K562 (cell line): ENCODE results near the gene CAPN2. TPM values are rescaled to one million over a fixed set of nuclear protein-coding genes. Genes with fewer than 3 reads are reported as not detected.
A peak's percentile ranks its signal among the peaks of the same experiment; 100 is the strongest.

Source experiments
- ARID1B ChIP-seq: fragments of 450-650 bp; IDR thresholded peaks from 2 replicates; pipeline ENCODE4 v1.6.1; 2016; ENCODE audit warnings: antibody characterized with exemption, mild to moderate bottlenecking, inconsistent platforms
- BACH1 ChIP-seq: fragments of 200-800 bp; sonication (Bioruptor generic); IDR thresholded peaks from 2 replicates; pipeline ENCODE4 v1.6.1; 2016; ENCODE audit warnings: missing genetic modification characterization, missing compliant biosample characterization
- CBFA2T3 ChIP-seq: fragments of 450-650 bp; IDR thresholded peaks from 2 replicates; pipeline ENCODE4 v1.6.1; 2017
- CEBPG ChIP-seq, 3 experiments: fragments of 200-800 bp in 1 of 3; sonication (Bioruptor generic) in 1 of 3; sonication (generic) in 1 of 3; formaldehyde crosslinking in 1 of 3; IDR thresholded peaks in 2 of 3; conservative IDR thresholded peaks in 1 of 3; 2 replicates each; pipeline versions ENCODE4 v1.6.1 to v1.8.0; 2016 to 2022; ENCODE audit warnings: missing compliant biosample characterization in 2 of 3, missing genetic modification characterization in 2 of 3, mild to moderate bottlenecking in 1 of 3, missing genetic modification reagents in 1 of 3
- DDX20 ChIP-seq: fragments of 450-650 bp; IDR thresholded peaks from 2 replicates; pipeline ENCODE4 v1.6.1; 2016; ENCODE audit warnings: missing genetic modification characterization, low read depth, mild to moderate bottlenecking, missing compliant biosample characterization, moderate library complexity
- ERF ChIP-seq: fragments of 450-650 bp; formaldehyde crosslinking; IDR thresholded peaks from 2 replicates; pipeline ENCODE4 v1.4.0; 2020; ENCODE audit warnings: mild to moderate bottlenecking, mixed read lengths
- FOS ChIP-seq: IDR thresholded peaks from 3 replicates; pipeline ENCODE4 v1.6.1; 2011; ENCODE audit not compliant: insufficient read length; ENCODE audit errors: extremely low read depth
- GABPB2 ChIP-seq: fragments of 250-450 bp; sonication (Bioruptor Pico); conservative IDR thresholded peaks from 2 replicates; pipeline ENCODE4 v1.5.1; 2021; ENCODE audit warnings: mild to moderate bottlenecking
- GATAD2B ChIP-seq: fragments of 450-650 bp; IDR thresholded peaks from 2 replicates; pipeline ENCODE4 v1.6.1; 2017; ENCODE audit warnings: mild to moderate bottlenecking, borderline replicate concordance
- MXI1 ChIP-seq: IDR thresholded peaks from 2 replicates; pipeline ENCODE4 v1.6.1; 2011; ENCODE audit warnings: low read depth, mild to moderate bottlenecking, improper control_type of control experiment, low read length
- NR2C2 ChIP-seq, 2 experiments: fragments of 200-800 bp in 1 of 2; sonication (Bioruptor generic) in 1 of 2; sonication (generic) in 1 of 2; formaldehyde crosslinking in 1 of 2; IDR thresholded peaks; 2 replicates each; pipeline versions ENCODE4 v1.6.1 to v1.8.0; 2016 to 2022; ENCODE audit warnings: mild to moderate bottlenecking in 1 of 2, missing compliant biosample characterization in 1 of 2, missing genetic modification characterization in 1 of 2, missing genetic modification reagents in 1 of 2
- SAP30 ChIP-seq: fragments of 200-600 bp; sonication (generic); IDR thresholded peaks from 2 replicates; pipeline ENCODE4 v1.6.1; 2012; ENCODE audit warnings: borderline replicate concordance, low read depth, mild to moderate bottlenecking, moderate library complexity, low read length, control low read depth, inconsistent platforms; ENCODE audit not compliant: insufficient read depth, poor library complexity, severe bottlenecking
- SNRNP70 ChIP-seq: fragments of 200-400 bp; formaldehyde crosslinking; optimal IDR thresholded peaks from 2 replicates; pipeline ENCODE3; 2017; ENCODE audit warnings: low read depth, low read length
- TSC22D4 ChIP-seq: fragments of 450-650 bp; IDR thresholded peaks from 2 replicates; pipeline ENCODE4 v1.6.1; 2016; ENCODE audit warnings: missing genetic modification characterization, missing biosample characterization, control low read depth
- ZNF124 ChIP-seq: sonication (generic); formaldehyde crosslinking; IDR thresholded peaks from 2 replicates; pipeline ENCODE4 v1.8.1; 2022; ENCODE audit warnings: missing genetic modification reagents
- ZNF175 ChIP-seq: fragments of 200-800 bp; sonication (Bioruptor generic); IDR thresholded peaks from 2 replicates; pipeline ENCODE4 v1.6.1; 2016; ENCODE audit warnings: low read depth, mild to moderate bottlenecking, missing genetic modification characterization, missing compliant biosample characterization
- ZNF384 ChIP-seq: IDR thresholded peaks from 2 replicates; pipeline ENCODE4 v1.6.1; 2012; ENCODE audit warnings: low read depth, low read length, improper control_type of control experiment
- ZNF583 ChIP-seq: fragments of 250-450 bp; sonication (Bioruptor Pico); IDR thresholded peaks from 2 replicates; pipeline ENCODE4 v1.4.0; 2020
- ZNF592 ChIP-seq: fragments of 450-650 bp; IDR thresholded peaks from 2 replicates; pipeline ENCODE4 v1.6.1; 2017; ENCODE audit warnings: antibody characterized with exemption, mild to moderate bottlenecking
- ZNF655 ChIP-seq: fragments of 250-450 bp; sonication (Bioruptor Pico); IDR thresholded peaks from 2 replicates; pipeline ENCODE4 v1.5.0; 2021
- ZNF77 ChIP-seq: fragments of 250-450 bp; sonication (Bioruptor Pico); IDR thresholded peaks from 2 replicates; pipeline ENCODE4 v1.5.0; 2020
- ZSCAN29 ChIP-seq: fragments of 450-650 bp; IDR thresholded peaks from 2 replicates; pipeline ENCODE4 v1.6.1; 2017
- polyA plus RNA-seq, 8 experiments: library from polyadenylated mRNA; depleted of rRNA in 4 of 8; stranded (reverse) in 5 of 8; unstranded in 3 of 8; fragments of >200 nt; fragmentation: Nextera tagmentation in 2 of 8; fragmentation: Illumina TruSeq in 1 of 8; extraction: Ambion mirVana in 2 of 8; extraction: Trizol in 1 of 8; gene quantifications; 2 replicates each; pipeline versions ENCODE4 v1.2.1 to v1.2.3, GENCODE V29; 2011 to 2014; ENCODE audit warnings: inconsistent platforms in 1 of 8, missing spikeins in 1 of 8
- total RNA-seq, 7 experiments: library from RNA; depleted of rRNA in 6 of 7; stranded (reverse); fragments of >200 nt in 6 of 7; fragmentation: Illumina TruSeq in 2 of 7; extraction: Trizol in 2 of 7; gene quantifications; 2 replicates each; pipeline versions ENCODE4 v1.2.1 to v1.2.3, GENCODE V29; 2011 to 2021; ENCODE audit warnings: low replicate concordance in 1 of 7
- TF ChIP-seq, protein P1 (sequence below): fragments of 450-650 bp; formaldehyde crosslinking; IDR thresholded peaks from 2 replicates; pipeline ENCODE4 v1.4.0; 2020; ENCODE audit warnings: mild to moderate bottlenecking, mixed read lengths

The CAPN2 gene
- total and polyA plus RNA-seq, 9 of the 15 experiments (the other 6 are each of a cell fraction or from before 2014, with no cell fraction given): 24.6 to 157 (median 101) TPM

GRCh38 chr1:223820515-223820858 is 108.1 kb downstream of the CAPN2 start (continued):
- TF ChIP-seq FOS (no peak), ZNF124 (CRISPR knock-in tag) (no peak), GATAD2B (no peak), GABPB2 (CRISPR knock-in tag) (no peak), CEBPG (CRISPR knock-in tag; IDR thresholded peaks at IDR 0.05) (no peak), CEBPG (tag; conservative IDR thresholded peaks at IDR 0.05 in 1 of 2, IDR thresholded peaks at IDR 0.05 in 1 of 2) (no peak), ARID1B (no peak), ZNF77 (CRISPR knock-in tag) (no peak), ZNF583 (CRISPR knock-in tag) (no peak), ZNF592 (no peak), ZSCAN29 (no peak), ZNF175 (CRISPR knock-in tag) (peak; percentile 31; the same call in 1 of the 2 replicates), ZNF384 (no peak), ERF (CRISPR knock-in tag) (no peak), TSC22D4 (tag) (no peak), ZNF655 (CRISPR knock-in tag) (no peak), SAP30 (no peak), BACH1 (no peak), NR2C2 (CRISPR knock-in tag; IDR thresholded peaks at IDR 0.05) (no peak), NR2C2 (tag; IDR thresholded peaks at IDR 0.05) (no peak), CBFA2T3 (peak; percentile 7; the same call in 1 of the 2 replicates), MXI1 (no peak), DDX20 (tag) (no peak), SNRNP70 (no peak)
- TF ChIP-seq, protein P1, sequence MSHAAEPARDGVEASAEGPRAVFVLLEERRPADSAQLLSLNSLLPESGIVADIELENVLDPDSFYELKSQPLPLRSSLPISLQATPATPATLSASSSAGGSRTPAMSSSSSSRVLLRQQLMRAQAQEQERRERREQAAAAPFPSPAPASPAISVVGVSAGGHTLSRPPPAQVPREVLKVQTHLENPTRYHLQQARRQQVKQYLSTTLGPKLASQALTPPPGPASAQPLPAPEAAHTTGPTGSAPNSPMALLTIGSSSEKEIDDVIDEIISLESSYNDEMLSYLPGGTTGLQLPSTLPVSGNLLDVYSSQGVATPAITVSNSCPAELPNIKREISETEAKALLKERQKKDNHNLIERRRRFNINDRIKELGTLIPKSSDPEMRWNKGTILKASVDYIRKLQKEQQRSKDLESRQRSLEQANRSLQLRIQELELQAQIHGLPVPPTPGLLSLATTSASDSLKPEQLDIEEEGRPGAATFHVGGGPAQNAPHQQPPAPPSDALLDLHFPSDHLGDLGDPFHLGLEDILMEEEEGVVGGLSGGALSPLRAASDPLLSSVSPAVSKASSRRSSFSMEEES (CRISPR knock-in tag): no peak
